GM08714 (cell line): Measurements from ENCODE around the gene LSAMP.

Experiments
- H3K4me3 ChIP-seq: fragments of 200-500 bp; sonication (Bioruptor generic); 2 replicates; pipeline ENCODE4 v1.5.1; 2014; ENCODE audit warnings: mild to moderate bottlenecking, low read length, inconsistent platforms
- ZNF274 ChIP-seq: IDR thresholded peaks from 2 replicates; pipeline ENCODE4 v1.6.1; 2012; ENCODE audit warnings: mild to moderate bottlenecking, low read depth, low read length

The LSAMP gene

DNA sequence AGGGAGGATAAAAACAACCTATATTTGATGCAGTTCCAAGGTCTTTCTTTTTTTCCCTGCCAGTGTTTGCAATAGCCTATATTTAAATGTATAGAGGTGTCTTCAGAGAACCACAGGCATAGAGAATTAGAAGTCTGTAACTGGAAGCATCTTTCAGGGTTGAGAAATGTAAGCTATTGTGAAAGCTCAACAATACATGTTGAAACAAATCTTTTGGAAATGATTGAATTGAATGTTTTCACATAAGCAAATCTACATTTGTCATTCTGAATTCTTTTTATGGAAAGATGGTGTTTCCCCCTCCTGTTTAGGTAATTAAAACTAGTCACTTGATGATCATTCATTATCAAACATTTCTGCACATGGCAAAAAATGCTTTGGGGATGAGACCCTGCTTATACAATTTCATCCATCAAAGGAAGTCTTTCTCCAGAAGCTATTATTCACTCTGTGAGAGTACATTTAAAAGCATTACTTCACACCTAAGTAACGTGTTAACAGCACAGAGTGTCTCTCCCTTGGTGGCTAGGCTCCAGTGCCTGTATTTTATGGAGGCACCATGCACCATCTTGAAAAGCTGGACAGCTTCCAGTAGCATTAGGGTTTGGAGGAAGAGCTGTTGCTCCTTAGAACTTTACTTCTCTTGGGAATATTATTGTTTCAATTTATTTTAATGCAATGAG is 406.2 kb downstream of the LSAMP start:
- TF ChIP-seq ZNF274 = no peak
- H3K4me3 ChIP-seq = no peak overlapping the region

DNA sequence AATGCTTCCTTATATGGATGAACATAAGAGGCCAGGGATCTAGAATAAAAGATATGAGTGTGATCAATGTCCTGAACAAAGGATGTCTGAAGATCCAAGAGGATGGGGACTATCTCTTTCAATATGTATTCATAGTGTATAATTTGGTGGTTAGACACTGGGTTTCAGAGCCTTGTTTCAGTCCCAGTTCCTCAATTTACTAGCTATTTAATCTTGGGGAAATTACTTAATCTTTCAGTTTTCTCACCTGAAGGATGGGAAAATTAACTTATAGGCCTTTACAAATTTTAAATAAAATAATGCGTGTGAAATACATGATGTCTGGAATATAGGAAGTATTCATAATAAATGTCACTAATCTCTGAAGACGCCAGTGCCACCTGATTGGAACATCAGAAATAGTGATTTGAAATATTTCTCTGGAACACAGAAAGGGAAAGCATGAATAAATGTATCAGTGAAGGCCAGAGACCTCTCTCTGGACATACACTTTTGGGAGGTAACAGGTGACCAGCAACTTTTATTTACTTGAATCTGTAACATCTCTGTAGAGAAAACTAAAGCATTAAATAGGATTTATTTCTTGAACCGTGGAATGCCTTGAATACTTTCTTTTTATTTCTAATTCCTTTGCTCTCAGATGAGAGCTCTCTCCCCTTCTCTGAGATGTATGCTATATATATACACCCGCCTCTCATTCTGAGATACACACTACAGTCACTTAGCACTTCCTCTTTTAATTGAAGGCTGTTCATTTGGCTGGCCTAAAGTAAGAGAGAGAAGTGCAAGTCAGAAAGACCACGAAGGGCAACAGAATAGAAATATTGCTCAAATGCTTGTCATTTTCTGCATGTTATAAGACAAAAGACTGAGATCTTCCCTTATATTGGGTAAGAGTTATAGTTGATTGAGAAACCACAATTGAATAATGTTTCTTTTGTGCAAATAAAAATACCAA is 407.1 kb downstream of the LSAMP start:
- TF ChIP-seq ZNF274 = no peak
- H3K4me3 ChIP-seq = no peak overlapping the region

- H3K4me3 ChIP-seq = no peak overlapping the region
- TF ChIP-seq ZNF274 = no peak
These were observed 409.9 kb downstream of the LSAMP start for GRCh38 chr3:116035429-116035828.

DNA sequence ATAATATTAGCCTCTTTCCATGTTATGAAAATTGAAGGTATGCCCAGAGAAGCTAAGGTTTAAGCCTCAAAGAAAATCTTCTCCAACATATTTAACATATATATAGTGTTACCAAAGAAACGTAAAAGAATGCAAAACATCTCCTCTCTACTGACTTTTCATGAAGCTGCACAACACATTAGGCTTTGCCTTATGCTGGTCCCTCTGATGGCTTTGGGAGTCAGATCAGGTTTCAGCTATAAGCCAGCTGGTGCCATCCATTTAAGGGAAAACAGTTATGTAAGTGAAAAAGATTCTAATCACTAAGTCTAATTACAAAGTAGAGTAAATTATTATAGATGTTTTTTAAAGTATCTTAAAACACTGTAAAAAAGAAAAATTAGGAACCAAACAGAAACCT is 410.5 kb downstream of the LSAMP start:
- no peak for TF ChIP-seq ZNF274
- H3K4me3 ChIP-seq = no peak overlapping the region

DNA sequence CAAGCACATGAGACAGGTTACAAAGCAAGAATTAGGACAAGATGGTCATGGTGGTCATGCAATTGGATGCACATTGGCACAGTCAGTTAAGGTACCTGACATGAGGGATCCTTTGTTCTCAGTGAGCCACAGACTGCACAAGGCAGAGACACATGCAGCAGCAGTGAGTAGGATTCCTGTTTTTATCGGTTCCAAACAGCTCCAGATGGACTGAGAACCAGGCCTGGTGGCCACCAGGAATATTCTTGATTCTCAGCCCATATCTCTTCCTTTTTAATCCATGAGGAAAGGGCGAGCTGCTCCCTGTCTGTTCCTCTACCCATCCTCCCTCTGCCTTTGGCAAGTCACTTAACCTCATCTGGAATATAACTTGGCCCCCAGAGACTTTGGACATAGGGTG is 411.2 kb downstream of the LSAMP start:
- no peak for TF ChIP-seq ZNF274
- H3K4me3 ChIP-seq = no peak overlapping the region

- H3K4me3 ChIP-seq = no peak overlapping the region
- TF ChIP-seq ZNF274 = no peak
These were observed 411.8 kb downstream of the LSAMP start for GRCh38 chr3:116033516-116033915.

DNA sequence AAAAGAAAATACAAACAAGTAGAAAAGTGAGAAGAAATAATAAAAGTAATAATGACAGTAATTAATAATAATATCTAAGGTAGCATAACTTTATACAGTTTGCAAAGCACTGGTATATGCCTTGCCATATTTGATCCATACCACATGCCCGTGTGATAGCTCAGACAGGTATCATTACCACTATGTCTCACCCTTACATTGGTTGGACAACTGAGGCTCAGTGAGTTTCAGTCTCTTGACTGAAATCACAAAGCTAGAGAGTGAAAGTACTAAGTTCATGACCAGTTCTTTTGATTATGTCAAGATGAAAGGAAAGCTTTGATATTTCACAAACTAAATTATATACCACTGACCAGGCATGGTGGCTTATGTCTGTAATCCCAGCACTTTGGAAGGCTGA is 413.1 kb downstream of the LSAMP start:
- no peak overlapping the region for H3K4me3 ChIP-seq
- TF ChIP-seq ZNF274 = no peak

DNA sequence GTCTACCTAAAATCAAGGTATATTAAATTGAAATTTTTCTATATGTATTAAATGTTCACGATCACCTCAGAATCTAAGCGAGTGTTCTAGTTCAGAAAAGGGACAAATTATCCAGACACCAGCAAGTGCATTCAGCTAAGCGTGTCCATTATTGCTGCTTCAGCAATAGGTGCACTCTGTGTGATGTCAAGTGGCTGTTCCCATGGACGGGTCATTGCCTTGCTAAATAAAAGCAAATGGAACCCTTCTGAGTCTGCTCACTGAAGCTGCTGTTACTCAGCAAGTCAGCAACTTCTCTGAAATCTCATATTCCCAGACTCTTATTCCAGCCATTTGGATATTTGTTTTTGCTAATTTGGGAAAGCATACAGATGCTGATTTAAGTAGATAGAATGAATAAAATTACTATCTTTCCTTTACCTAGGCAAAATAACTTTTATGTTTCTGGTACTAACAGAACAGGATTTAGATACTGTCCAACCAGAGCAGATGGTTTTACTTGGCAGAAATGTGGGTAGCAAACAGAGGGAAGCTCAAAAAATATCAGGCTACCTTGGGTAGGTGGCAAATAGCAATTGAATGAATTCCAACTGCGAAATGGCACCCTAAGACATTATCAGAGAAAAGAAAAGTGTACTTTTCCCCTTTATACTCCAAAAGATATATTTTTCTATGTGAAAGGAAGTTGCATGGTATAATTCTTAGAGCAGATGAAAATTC is 415.0 kb downstream of the LSAMP start:
- no peak for TF ChIP-seq ZNF274
- H3K4me3 ChIP-seq = no peak overlapping the region

- TF ChIP-seq ZNF274 = no peak
- no peak overlapping the region for H3K4me3 ChIP-seq
These were observed 416.0 kb downstream of the LSAMP start for GRCh38 chr3:116029266-116029665.

DNA sequence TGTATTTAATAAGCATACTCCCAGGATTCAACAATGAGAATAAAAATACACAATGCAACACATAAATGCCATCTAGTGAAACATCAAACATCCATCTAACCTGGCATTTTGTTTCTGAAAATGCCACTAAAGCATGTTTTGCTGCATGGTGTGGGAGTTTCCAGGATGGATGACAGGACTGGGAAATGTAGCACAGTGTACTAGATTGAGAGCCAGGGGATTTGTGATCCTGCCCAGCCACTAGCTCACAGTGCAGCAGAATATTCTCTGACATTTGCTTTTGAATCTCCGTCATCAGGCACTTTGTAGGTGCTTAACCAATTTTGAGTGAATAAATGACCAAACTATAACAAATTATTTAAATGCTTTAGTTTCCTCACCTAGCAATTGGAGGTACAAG is 417.1 kb downstream of the LSAMP start:
- TF ChIP-seq ZNF274 = no peak
- H3K4me3 ChIP-seq = no peak overlapping the region

- no peak overlapping the region for H3K4me3 ChIP-seq
- no peak for TF ChIP-seq ZNF274
These were observed 424.3 kb downstream of the LSAMP start for GRCh38 chr3:116020989-116021388.

DNA sequence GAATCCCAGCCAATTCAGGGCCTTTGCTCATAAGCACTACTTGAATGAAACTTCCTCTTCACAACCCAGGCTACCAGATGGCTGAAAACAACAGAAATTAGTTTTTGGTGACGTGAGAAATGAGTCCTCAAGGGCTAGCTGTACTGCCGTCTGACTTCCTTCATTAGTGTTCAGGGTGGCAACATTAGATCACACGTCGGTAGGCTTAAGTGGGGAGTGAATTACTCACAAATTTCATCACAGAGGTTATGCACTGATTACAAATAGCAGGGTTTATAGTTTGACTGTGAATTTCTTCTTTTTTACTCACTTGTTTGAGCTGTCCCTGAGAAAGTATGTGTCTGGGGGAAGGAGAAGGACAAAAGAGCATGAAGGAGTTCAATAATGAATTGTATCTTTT is 424.8 kb downstream of the LSAMP start:
- H3K4me3 ChIP-seq = no peak overlapping the region
- no peak for TF ChIP-seq ZNF274

- no peak overlapping the region for H3K4me3 ChIP-seq
- no peak for TF ChIP-seq ZNF274
These were observed 426.0 kb downstream of the LSAMP start for GRCh38 chr3:116019254-116019763.

DNA sequence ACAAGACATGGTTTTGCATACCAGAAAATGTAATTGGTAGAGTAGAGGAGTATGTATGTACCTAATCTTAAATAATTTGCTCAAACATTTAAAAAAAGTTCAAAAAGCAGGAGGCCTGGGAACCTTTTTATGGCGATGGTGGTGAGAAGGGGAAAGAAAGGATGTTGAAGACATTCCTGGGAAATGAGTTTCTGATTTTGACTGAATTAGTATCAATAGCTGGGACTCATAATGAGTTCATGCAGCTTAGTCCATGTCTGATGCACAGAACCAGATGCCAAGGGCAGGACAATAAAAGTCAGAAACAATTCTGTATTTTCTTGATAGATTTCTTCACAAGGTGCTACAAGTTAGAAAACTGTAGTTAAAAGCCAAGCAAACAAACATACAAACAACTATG is 426.6 kb downstream of the LSAMP start:
- no peak overlapping the region for H3K4me3 ChIP-seq
- no peak for TF ChIP-seq ZNF274

- TF ChIP-seq ZNF274 = no peak
- no peak overlapping the region for H3K4me3 ChIP-seq
These were observed 429.4 kb downstream of the LSAMP start for GRCh38 chr3:116015931-116016330.
